Tongue (tissue), 3 donors: ENCODE measurements around the gene SLC7A6. TPM values are rescaled to one million over a fixed set of nuclear protein-coding genes. Genes with fewer than 3 reads are reported as not detected.

Experiments
- DNase-seq: peaks from one replicate; pipeline ENCODE4 v3.0.0-alpha.2; 2015
- small RNA-seq: library from RNA; depleted of rRNA; stranded (forward); fragments of <200 nt; gene quantifications from one replicate; pipeline ENCODE3, GENCODE V24; 2014; ENCODE audit warnings: low replicate concordance
- total RNA-seq: library from RNA; depleted of rRNA; stranded (reverse); fragments of >200 nt; gene quantifications from one replicate; pipeline ENCODE4 v1.2.3, GENCODE V29; 2014

The SLC7A6 gene
- total RNA-seq, 1 donor from 2014 or later: 10.8 TPM

- no peak for DNase-seq
Observed at GRCh38 chr16:68346892-68347480, 82.7 kb downstream of the SLC7A6 start.

- DNase-seq: no peak
Observed at GRCh38 chr16:68347605-68348004, 83.3 kb downstream of the SLC7A6 start.

- DNase-seq: no peak
Observed at GRCh38 chr16:68348639-68349445, 84.5 kb downstream of the SLC7A6 start.

GRCh38 chr16:68349838-68350410 lies 85.6 kb downstream of the SLC7A6 start:
- DNase-seq: no peak

DNA sequence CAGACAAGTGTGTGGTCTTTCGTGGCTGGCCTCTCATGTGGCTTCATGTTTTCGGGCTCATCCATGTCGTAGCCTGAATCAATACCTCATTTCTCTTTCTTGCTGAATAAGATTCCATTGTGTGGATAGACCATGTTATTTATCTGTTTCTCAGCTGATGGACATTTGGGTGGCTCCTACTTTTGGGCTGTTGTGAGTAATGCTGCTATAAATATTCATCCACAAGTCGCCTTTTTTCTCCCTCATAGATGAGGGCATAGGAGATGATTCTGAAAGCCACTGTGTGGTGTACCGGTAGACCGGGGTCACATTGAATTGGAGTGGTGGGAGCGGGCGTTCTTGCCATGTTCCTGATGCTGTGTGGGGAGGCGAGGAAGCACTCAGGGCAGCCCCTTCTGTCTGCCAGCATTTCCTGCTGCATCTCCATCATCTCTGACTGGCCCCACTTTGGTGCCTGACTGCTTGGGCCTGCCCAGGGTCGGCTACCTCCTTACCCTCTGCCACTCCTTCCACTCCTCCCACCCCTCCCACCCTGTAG lies 86.6 kb downstream of the SLC7A6 start:
- no peak for DNase-seq

Small RNA genes lying within 50 kb of the gene (small RNA-seq; reads per million reads assigned to genes)
- gene RNU4-30P (not detected), gene RNU6-1262P (not detected)

Other genes with a start within 250 kb of the SLC7A6 start
- gene DPEP2NB, start 248.6 kb upstream of the SLC7A6 start, total RNA-seq: not detected
- gene DDX28, start 241.3 kb upstream of the SLC7A6 start, total RNA-seq: 9.7 TPM
- gene DUS2, start 241.2 kb upstream of the SLC7A6 start, total RNA-seq: 13.7 TPM
- 30.9 TPM for gene NFATC3, start 179.2 kb upstream of the SLC7A6 start, total RNA-seq
- 8.7 TPM for gene ESRP2, start 28.4 kb upstream of the SLC7A6 start, total RNA-seq
- 31.2 TPM for gene PLA2G15, start 19.2 kb upstream of the SLC7A6 start, total RNA-seq
- 12.9 TPM for gene SLC7A6OS, start 46.4 kb downstream of the SLC7A6 start, total RNA-seq
- 67.3 TPM for gene PRMT7, start 46.5 kb downstream of the SLC7A6 start, total RNA-seq
- 2.5 TPM for gene SMPD3, start 184.0 kb downstream of the SLC7A6 start, total RNA-seq